ENCODE measurements around the gene SEMA6B.

The SEMA6B gene

DNA sequence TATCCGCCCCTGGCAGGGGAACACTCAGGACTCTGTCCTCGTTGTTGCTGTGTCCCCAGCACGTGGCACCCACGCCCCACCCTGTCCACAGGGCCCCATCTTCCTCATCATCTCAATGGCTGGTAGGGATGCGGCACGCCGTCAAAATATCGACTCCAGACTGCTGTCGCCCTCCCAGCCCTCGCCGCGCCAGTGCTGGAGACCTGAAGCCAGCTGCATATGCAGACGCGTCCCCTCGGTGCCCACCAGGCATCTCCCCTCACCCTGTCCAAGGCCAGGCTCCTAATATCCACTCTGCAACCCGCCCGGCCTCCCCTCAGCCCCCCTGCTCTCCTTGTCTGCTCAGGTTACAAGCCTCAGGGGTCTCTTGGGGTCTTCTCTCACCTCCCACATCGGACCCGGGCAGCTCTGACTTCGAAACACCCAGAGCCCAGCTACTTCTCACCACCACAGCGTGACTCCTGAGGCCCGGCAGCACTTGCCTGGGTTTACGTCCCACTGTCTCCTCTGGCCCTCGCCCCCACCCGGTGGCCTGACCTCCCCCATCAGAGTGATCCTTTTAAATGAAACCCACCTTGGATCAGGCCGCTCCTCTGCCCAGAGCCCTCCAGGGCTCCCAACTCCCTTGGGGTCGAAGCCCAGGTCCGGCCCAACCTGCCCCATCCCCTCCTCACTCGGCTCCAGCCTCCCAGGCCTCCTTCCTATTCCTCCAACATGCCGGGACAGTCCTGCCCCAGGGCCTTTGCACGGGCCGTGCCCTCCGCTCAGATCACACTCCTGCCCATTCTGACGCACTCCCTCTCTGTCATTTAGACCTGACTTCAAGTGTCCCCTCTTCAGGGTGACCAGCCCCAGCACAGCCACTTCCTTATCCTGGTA lies 53.7 kb downstream of the SEMA6B start:
- DNase-seq, result no peak

DNA sequence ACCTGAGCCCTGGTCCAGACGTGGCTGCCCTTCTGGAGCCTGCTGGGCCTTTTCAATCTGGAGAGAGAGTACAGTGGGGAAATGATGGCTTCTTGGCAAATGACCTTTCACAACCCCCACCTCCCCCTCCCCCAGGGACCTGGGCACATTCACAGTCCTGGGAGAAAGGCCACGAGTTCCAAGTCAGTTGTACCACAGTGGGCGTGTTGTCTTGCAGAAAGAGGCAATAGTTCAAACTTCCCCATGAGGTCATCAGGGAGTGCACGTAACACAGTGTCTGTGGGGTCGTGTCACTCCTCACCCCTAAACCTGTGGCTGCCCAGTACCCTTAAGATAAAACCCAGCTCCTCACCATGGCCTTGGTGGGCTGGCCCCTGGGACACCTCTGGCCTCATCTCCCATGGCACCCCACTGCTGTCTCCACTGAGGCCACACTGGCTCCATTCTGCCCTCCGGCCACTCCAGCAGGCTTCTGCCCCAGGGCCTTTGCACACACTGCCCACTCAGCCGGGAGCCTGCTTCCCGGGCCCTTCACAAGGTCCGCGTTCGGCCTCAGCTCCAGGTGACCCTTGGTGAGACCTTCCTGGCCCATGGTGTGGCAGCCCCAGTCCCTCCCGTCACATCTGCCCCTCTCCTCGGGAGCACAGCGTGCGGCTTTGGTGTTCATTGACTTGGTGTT lies 54.5 kb downstream of the SEMA6B start:
- no peak for DNase-seq

DNA sequence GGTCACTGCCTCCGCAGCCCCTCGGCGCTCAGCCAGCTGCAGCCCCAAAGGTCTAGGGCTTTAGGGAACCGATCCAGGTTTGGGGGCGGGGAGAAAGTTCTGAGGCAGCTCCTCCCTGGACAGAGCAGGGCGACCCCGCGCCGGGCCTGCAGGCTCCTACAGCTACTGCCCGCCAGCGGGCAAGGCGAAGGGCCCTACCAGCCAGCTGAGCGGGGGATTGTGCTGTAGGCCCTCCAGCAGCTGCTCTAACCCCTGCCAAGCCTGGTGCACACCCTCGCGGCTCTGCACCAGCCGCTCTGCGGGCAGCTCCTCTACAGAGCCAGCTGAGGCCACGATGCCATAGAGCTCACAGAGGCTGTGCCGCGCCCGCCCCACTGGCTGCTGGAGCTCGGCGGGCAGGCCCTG lies 55.2 kb downstream of the SEMA6B start:
- no peak for DNase-seq

- no peak for DNase-seq
Measured at GRCh38 chr19:4503825-4504170, 55.7 kb downstream of the SEMA6B start.

GRCh38 chr19:4503132-4503824 lies 56.2 kb downstream of the SEMA6B start:
- no peak for DNase-seq

DNA sequence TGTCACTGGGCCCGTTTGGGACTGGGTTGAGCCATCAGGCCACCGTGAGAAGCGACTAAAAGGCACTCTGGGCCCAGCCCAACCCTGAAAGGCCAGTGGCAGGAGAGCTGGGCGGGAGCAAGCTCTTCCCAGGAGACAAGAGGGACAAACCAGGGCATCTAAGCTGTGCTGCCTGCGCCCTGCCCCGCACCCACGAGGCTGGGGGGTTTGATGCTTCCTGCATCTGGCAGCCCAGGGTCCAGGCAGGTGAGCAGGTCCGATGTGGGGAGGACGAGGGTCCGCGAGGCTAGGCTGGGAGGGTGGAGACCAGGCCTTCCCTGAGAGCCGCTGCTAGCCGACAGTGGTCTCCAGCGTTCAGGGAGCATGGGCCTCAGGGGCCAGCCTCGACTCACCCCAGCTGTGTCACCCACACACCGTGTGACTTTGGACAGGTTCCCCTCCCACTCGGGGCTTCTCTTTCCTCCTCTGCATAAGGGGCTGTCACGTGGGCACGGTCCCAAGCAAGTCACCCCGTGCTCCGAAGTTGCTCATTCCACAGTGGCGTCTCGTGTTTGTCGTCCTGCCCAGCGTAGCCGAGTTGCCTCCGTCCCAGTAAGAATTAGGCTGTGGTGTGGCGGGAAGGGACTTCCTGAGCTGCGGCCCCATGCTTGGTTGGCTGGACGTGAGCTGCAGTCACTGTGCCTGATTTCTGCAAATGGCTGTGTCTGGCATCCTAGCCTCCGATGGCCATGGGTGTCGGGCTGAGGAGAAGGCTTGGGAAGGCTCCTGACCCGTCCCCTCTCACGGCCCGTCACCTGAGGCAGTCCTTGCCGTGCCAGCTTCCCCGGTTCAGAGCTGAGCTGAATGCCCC lies 57.0 kb downstream of the SEMA6B start:
- DNase-seq, result no peak

GRCh38 chr19:4501691-4502090 lies 57.8 kb downstream of the SEMA6B start:
- DNase-seq, result no peak

DNA sequence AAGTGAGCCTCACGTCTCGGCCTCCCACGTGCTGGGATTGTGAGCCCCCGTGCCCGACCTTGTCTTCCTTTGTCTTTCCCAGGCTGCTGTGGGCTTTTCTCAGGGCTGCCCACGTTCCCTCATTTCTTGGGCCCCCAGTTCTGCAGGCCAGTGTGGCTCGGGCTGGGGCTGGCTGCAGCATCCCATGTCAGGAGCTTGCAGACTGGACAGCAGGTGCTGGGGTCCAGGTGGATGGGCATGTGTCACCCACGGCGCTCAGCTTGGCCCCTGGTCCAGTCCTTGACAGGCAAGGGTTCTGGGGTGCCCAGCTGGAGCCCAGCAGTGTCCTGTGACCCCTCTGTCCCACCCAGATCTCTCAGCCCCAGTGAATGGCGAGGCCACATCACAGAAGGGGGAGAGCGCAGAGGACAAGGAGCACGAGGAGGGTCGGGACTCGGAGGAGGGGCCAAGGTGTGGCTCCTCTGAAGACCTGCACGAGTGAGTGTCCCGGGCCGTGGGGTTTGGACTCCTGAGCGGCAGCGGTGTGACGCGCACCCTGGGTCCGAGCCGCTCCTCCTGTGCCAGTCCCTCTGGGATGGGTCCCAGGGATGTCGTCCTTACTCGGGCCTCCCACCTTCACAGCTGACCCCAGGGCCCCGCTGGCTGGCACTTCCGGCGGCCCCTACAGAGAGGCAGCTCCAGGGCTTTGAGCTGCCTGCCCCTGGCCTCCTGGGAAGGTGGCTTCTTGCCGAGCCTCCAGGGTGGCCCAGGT lies 58.5 kb downstream of the SEMA6B start:
- DNase-seq, result no peak

DNA sequence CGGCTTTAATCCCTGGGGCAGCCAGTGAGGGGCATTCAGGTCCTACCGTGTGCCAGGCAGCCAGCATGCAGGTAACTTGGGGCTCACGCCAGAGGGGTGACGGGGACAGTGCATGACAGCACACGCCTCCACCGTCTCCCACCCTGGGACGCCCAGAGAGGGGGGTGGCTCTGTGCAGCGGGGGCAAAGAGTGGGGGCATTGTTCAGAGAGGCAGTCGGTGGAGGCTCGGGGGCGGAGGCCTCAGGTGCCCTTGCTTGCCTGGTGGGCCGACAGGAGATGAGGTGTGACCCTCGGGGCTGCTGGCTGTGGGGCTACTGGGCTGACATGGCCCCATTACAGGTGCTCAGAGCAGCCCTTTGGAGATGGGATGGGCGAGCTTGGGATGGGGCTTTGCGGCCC lies 59.6 kb downstream of the SEMA6B start:
- no peak for DNase-seq

DNA sequence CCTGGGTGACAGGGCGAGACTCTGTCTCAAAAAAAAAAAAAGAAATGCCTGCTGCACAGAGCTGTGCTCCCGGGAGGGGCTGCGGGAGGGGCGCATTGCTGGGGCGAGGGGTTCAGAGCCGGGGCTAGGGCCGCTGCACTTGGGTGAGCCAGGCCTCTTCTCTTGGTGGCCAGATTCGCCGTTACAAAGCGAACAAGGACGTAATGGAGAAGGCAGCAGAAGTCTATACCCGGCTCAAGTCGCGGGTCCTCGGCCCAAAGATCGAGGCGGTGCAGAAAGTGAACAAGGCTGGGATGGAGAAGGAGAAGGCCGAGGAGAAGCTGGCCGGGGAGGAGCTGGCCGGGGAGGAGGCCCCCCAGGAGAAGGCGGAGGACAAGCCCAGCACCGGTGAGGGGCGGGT lies 60.2 kb downstream of the SEMA6B start:
- no peak for DNase-seq

DNA sequence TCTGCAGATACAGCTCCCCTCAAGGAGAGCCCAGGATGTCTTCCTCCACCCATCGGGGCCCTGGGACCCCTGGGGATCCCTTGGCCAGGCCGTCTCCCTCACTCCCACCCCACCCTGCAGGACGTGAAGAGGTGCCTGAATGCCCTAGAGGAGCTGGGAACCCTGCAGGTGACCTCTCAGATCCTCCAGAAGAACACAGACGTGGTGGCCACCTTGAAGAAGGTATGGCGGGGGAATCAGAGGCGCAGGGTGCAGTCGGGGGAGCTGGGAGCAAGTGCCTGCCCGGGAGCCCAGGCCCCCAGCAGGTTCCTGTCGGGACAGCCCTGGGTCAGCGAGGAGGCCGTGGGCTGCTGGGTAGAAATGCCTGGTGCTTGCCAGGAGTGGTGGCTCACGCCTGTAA lies 60.8 kb downstream of the SEMA6B start:
- no peak for DNase-seq

DNA sequence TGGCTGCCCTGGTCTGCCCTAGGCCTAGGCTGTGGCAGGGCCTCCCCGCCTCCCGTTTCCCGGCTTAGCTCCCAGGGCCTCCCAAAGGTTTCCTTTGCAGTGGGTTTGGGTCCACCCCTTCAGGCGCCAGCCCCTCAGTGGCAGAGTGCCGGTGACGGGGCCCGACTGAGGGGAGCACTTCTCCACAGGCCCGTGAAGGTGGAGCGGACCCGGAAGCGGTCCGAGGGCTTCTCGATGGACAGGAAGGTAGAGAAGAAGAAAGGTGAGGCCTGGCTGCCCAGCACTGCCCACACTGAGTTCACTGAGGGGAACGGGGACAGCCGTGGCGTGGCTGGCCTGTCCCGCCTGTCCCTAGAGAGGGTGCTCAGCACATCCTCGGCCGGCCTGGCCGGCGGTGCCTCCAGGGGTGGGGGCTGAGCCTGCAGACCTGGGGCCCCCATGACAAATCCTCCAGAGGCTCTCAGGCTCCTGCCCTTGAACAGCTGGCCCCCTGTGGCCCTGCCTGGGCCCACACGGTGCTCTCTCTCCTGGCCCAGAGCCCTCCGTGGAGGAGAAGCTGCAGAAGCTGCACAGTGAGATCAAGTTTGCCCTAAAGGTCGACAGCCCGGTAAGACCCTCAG lies 61.6 kb downstream of the SEMA6B start:
- no peak for DNase-seq

DNA sequence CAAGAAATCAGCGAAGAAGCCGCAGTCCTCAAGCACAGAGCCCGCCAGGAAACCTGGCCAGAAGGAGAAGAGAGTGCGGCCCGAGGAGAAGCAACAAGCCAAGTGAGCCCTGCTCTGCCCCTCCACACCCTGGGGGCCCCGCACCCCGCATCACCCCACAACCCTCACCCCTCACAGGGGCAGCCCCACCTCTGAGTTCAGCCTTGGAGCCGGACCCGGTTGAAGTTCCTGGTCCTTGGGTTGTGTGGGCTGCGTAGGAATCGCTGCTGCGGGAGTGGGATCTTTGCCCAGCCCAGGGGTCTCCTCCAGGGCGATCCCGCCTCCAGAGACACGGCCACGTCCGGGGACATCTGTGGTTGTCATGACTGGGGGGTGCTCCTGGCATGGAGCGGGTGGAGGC lies 63.2 kb downstream of the SEMA6B start:
- DNase-seq, result no peak

DNA sequence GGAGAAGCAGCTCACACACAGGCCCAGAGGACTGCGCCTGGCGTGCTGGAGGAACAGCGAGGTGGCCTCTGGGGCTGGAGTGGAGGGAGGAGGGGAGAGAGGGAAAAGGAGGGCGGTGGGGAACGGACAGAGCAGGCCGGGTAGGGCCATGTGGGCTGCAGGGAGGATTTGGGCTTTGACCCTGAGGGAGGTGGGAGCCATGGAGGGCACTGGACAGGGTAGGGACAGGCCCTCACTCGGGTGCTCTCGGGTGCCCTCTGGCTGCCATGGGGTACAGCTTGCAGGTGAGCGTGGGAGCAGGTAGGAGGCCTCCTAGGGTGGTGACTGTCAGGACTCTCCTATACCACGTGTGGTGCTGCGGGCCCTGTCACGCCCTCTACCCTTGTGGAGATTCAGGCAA lies 64.0 kb downstream of the SEMA6B start:
- DNase-seq, result no peak

DNA sequence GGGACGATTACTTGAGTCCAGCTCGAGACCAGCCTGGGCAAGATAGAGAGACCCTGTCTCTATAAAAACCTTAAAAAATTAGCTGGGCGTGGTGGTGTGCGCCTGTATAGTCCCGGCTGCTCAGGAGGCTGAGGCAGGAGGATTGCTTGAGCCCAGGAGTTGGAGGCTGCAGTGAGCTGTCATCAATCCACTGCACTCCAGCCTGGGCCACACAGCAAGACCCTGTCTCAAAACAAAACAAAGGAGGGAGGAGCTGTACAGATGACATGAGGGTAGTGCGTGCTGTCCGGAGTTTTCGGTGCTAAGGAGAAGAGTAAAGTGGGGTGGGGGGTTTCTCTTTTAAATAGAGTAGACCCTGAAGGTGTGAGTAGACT lies 64.8 kb downstream of the SEMA6B start:
- DNase-seq, result no peak

DNA sequence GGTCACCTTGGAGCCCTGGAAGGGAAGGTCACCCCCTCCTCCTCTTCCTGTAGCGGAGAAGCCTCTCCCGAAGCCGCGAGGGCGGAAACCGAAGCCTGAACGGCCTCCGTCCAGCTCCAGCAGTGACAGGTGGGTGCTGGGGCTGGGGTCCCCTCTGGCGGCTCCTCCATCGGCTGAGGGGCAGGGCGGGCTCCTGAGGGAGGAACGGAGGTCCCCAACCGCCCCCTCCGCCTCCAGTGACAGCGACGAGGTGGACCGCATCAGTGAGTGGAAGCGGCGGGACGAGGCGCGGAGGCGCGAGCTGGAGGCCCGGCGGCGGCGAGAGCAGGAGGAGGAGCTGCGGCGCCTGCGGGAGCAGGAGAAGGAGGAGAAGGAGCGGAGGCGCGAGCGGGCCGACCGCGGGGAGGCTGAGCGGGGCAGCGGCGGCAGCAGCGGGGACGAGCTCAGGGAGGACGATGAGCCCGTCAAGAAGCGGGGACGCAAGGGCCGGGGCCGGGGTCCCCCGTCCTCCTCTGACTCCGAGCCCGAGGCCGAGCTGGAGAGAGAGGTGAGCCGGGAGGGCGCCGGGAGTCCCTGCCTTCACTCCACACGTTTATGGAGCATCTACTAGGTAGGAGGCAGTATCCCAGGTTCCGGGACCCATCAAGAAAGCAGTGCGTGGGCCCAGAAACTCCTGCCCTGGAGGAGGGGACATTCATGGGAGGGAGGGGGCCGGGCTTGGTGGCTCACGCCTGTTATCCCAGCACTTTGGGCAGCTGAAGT lies 65.4 kb downstream of the SEMA6B start:
- DNase-seq, result no peak

DNA sequence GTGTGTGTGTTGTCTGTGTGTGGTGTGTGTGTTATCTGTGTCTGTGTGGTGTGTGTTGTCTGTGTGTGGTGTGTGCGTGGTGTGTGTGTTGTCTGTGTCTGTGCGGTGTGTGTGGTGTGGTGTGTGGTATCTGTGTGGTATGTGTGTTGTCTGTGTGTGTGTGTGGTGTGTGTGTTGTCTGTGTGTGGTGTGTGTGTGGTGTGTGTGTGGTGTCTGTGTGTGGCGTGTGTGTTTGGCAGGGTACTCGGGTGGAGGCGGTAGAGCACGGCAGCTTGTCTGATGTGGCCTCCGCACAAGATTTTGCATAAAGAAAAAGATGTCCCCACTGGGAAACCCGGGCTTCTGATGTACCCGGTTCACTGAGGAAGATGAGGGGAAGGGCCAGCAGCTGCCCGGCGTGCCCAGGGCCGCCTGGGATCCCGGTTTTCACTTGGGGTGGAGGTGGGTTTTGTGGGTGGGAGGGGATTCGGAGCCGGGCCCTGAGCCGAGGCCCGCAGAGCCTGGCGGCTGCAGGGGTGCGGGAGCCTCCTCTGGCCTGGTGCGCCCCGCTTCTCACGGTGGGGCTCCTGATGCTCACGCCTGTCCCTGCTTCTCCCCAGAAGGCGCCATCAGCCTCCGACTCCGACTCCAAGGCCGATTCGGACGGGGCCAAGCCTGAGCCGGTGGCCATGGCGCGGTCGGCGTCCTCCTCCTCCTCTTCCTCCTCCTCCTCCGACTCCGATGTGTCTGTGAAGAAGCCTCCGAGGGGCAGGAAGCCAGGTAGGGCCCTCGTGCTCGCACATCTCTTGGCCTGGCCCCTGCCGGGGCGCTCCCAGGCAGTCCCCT lies 66.2 kb downstream of the SEMA6B start:
- no peak for DNase-seq

Measured in activated CD4-positive, alpha-beta T cell treated with anti-CD3 and anti-CD28 coated beads, Interleukin-2, Interleukin-6, amounts not matched to agents 100 ng/mL and 50 ng/mL, durations not matched to agents 16 hours and 8 hours (primary cell).